MCF 10A (cell line): Measurements from ENCODE around the gene SNX21. TPM values are rescaled to one million over a fixed set of nuclear protein-coding genes. Genes with fewer than 3 reads are reported as not detected.

ENCODE experiments used
- BruUV-seq: library from RNA; stranded (reverse); fragments of 400-500 nt; replicated peaks from 2 replicates; lab custom pipeline; 2021; lab: Mats Ljungman, UMichigan
- CTCF ChIA-PET: fragments of 300-600 bp; sonication (Branson Sonifier 250); formaldehyde crosslinking; extraction: SDS; loops from one replicate; lab custom pipeline; 2021; ENCODE audit warnings: antibody characterized with exemption, inconsistent platforms; lab: Yijun Ruan, JAX
- POLR2A ChIA-PET: fragments of 300-600, 350-650 bp; sonication (Branson Sonifier 250); formaldehyde crosslinking; extraction: SDS; loops from one replicate; lab custom pipeline; 2020; ENCODE audit warnings: antibody characterized with exemption, inconsistent platforms; lab: Yijun Ruan, JAX
- DNase-seq: peaks from one replicate; pipeline ENCODE4 v3.0.0-alpha.2; 2018; ENCODE audit not compliant: unreplicated experiment
- H3K27ac Mint-ChIP-seq: one replicate; pipeline ENCODE4 v1.8.0; 2022; ENCODE audit warnings: mild to moderate bottlenecking, low read depth, mixed read lengths; ENCODE audit not compliant: unreplicated experiment
- H3K27me3 Mint-ChIP-seq: one replicate; pipeline ENCODE4 v1.8.0; 2022; ENCODE audit warnings: mixed read lengths; ENCODE audit not compliant: insufficient read depth, unreplicated experiment
- H3K36me3 Mint-ChIP-seq: one replicate; pipeline ENCODE4 v1.8.0; 2022; ENCODE audit warnings: mild to moderate bottlenecking, moderate library complexity, mixed read lengths; ENCODE audit not compliant: insufficient read depth, unreplicated experiment
- H3K4me1 Mint-ChIP-seq: one replicate; pipeline ENCODE4 v1.8.0; 2022; ENCODE audit warnings: mixed read lengths; ENCODE audit not compliant: insufficient read depth, unreplicated experiment
- H3K4me3 Mint-ChIP-seq: one replicate; pipeline ENCODE4 v1.8.0; 2022; ENCODE audit warnings: mild to moderate bottlenecking, moderate library complexity, mixed read lengths; ENCODE audit not compliant: unreplicated experiment
- H3K9me3 Mint-ChIP-seq: one replicate; pipeline ENCODE4 v1.8.0; 2022; ENCODE audit warnings: mixed read lengths; ENCODE audit not compliant: unreplicated experiment
- intact Hi-C: fragments of 100-400 bp; cut with micrococcal nuclease; formaldehyde crosslinking; loops from 2 replicates; pipeline ENCODE4 v1.14.1; 2022
- total RNA-seq: library from RNA; stranded (reverse); gene quantifications from 2 replicates; pipeline ENCODE4 v1.2.3, GENCODE V29; 2022
- TF ChIP-seq, protein P1 (sequence below): fragments of 200-600 bp; IDR thresholded peaks from one replicate; pipeline ENCODE4 v1.8.0; 2022; ENCODE audit warnings: antibody characterized with exemption, mild to moderate bottlenecking; ENCODE audit not compliant: unreplicated experiment

SNX21 gene
- total RNA-seq, 1 experiment from 2014 or later: 8.5 TPM

DNA sequence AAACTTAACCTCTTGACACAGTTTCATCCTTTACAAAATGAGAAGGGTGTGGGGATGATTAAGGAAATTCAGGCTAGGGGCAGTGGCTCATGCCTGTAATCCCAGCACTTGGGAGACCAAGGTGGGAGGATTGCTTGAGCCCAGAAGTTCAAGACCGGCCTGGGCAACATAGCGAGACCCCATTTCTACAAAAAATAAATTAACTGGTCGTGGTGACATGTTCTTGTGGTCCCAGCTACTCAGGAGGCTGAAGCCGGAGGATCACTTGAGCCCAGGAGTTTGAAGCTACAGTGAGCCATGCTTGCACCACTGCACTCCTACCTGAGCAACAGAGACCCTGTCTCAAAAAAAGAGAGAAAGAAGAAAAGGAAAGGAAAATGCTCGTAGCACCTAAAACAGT, 32.9 kb downstream of the SNX21 start:
- CTCF ChIA-PET: interaction anchor here (0.6 to 0.9 kb wide), 4 partner anchors 14 to 238 kb away, joined by 3 to 5 read pairs (median 4); no protein-coding TSS in a partner anchor
- no TSS peak for BruUV-seq
- H3K27ac Mint-ChIP-seq: no peak overlapping the region

DNA sequence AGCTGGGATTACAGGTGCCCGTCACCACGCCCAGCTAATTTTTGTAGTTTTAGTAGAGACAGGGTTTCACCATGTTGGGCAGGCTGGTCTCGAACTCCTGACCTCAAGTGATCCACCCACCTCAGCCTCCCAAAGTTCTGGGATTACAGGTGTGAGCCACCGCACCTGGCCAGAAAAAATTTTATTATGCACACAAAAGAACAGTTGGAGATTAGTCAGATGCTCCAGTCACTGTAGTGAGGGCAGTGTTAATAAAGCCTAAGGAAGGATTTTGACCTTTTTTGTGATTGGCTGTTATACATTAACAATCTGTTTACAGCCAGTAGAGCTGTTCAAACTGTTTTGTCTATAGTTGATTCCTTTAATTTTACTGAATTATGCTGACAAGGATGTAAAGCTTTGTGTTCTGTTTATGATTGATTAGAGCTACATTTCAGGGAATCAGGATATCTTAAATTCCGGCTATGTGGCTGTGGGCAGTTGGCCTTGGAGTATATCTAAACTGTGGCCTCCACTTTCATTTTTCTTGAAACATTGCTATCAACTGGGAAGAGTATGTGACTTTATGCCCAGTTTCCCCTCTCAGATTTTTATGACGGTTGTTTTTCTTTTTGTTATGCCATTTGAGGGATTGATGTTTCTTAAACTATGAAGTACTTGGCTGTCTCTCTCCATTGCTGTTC, 33.7 kb downstream of the SNX21 start:
- ChIA-PET POLR2A (interaction anchor here (0.6 to 6.5 kb wide), 9 partner anchors 9 to 75 kb away, joined by 3 to 27 read pairs (median 5); partner anchors contain the start of genes ACOT8, DNTTIP1, PCIF1 and ZSWIM1), CTCF (interaction anchor here (0.6 to 0.7 kb wide), 5 partner anchors 14 to 238 kb away, joined by 3 to 4 read pairs (median 3); partner anchors contain the start of genes WFDC10A and ZSWIM1)
- Mint-ChIP-seq H3K36me3 (peaks cover 3% of the 10 kb centered on the region), H3K4me3 (no peak overlapping the region), H3K27me3 (no peaks in the 10 kb centered on the region), H3K4me1 (peaks cover 6% of the 10 kb centered on the region), H3K9me3 (no peaks in the 10 kb centered on the region), H3K27ac (no peak overlapping the region)
- DNase-seq: no peak
- TF ChIP-seq, protein P1, sequence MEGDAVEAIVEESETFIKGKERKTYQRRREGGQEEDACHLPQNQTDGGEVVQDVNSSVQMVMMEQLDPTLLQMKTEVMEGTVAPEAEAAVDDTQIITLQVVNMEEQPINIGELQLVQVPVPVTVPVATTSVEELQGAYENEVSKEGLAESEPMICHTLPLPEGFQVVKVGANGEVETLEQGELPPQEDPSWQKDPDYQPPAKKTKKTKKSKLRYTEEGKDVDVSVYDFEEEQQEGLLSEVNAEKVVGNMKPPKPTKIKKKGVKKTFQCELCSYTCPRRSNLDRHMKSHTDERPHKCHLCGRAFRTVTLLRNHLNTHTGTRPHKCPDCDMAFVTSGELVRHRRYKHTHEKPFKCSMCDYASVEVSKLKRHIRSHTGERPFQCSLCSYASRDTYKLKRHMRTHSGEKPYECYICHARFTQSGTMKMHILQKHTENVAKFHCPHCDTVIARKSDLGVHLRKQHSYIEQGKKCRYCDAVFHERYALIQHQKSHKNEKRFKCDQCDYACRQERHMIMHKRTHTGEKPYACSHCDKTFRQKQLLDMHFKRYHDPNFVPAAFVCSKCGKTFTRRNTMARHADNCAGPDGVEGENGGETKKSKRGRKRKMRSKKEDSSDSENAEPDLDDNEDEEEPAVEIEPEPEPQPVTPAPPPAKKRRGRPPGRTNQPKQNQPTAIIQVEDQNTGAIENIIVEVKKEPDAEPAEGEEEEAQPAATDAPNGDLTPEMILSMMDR: no peak
- intact Hi-C loops: no loop called here
- no TSS peak for BruUV-seq

More for the DNA sequence above, 32.9 kb downstream of the SNX21 start:
- peaks cover 7% of the 10 kb centered on the region for H3K4me1 Mint-ChIP-seq
- POLR2A ChIA-PET: interaction anchor here (0.6 to 6.5 kb wide), 6 partner anchors 10 to 68 kb away, joined by 3 to 27 read pairs (median 5); partner anchors contain the start of genes ACOT8, PCIF1, ZSWIM1 and ZSWIM3
- no peaks in the 10 kb centered on the region for H3K27me3 Mint-ChIP-seq
- H3K36me3 Mint-ChIP-seq: no peaks in the 10 kb centered on the region
- TF ChIP-seq, protein P1: no peak
- DNase-seq: no peak
- intact Hi-C loops: no loop called here
- H3K9me3 Mint-ChIP-seq: no peaks in the 10 kb centered on the region
- no peak overlapping the region for H3K4me3 Mint-ChIP-seq

GRCh38 chr20:45867819-45868176, 34.2 kb downstream of the SNX21 start:
- POLR2A ChIA-PET: interaction anchor here (0.7 to 6.5 kb wide), 8 partner anchors 9 to 76 kb away, joined by 3 to 27 read pairs (median 4); partner anchors contain the start of genes ACOT8, DNTTIP1, PCIF1 and ZSWIM1
- intact Hi-C loops: no loop called here
- no TSS peak for BruUV-seq
- no peak overlapping the region for H3K27ac Mint-ChIP-seq
- TF ChIP-seq, protein P1: no peak
- peaks cover 7% of the 10 kb centered on the region for H3K36me3 Mint-ChIP-seq
- no peaks in the 10 kb centered on the region for H3K9me3 Mint-ChIP-seq
- no peak overlapping the region for H3K4me3 Mint-ChIP-seq
- H3K27me3 Mint-ChIP-seq: no peaks in the 10 kb centered on the region
- DNase-seq: no peak
- CTCF ChIA-PET: interaction anchor here (0.6 to 0.7 kb wide), 3 partner anchors 15 to 238 kb away, joined by 3 to 4 read pairs (median 4); partner anchors contain the start of gene WFDC10A
- peaks cover 6% of the 10 kb centered on the region for H3K4me1 Mint-ChIP-seq

DNA sequence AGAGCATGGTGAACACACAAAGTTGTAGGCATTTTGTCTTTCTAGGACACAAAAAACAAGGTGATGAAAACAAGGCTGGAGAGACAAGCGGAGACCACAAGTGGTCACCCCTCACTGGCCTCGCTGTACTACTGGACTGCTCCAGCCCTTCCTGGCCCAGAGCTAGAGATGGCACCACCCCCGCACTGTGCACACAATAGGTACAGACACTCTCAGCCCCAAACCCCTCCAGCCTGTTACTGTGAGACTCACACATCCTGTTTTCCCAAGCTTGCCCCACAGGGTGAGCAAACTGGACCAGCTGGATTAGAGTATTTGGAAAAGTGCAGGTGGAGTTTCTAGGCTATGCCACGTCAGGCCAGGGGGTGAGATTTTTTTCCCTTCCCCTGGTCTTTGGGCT, 39.0 kb downstream of the SNX21 start:
- no peak overlapping the region for H3K4me3 Mint-ChIP-seq
- no peaks in the 10 kb centered on the region for H3K27me3 Mint-ChIP-seq
- H3K27ac Mint-ChIP-seq: no peak overlapping the region
- BruUV-seq: no TSS peak
- TF ChIP-seq, protein P1: no peak
- H3K9me3 Mint-ChIP-seq: no peaks in the 10 kb centered on the region
- peaks cover 4% of the 10 kb centered on the region for H3K4me1 Mint-ChIP-seq
- POLR2A ChIA-PET: interaction anchor here (1.1 kb wide), 1 partner anchor 9 kb away, joined by 5 read pairs; the partner anchor contains the start of gene ZSWIM1
- peaks cover 7% of the 10 kb centered on the region for H3K36me3 Mint-ChIP-seq
- DNase-seq: no peak
- intact Hi-C loops: no loop called here
- CTCF ChIA-PET: interaction anchor here (1.6 kb wide), 1 partner anchor 74 kb away, joined by 4 read pairs; no protein-coding TSS in a partner anchor
